ENCODE data around the gene LZIC.

GRCh38 chr1:9892563-9893528 lies 50.3 kb downstream of the LZIC start:
- TF ChIP-seq CTCF (IDR thresholded peaks at IDR 0.05) = no peak
- TF ChIP-seq POLR2A (IDR thresholded peaks at IDR 0.05) = no peak

Measured in testis (tissue), 2 donors.